Measurements from ENCODE around the gene HLA-DQA1. TPM values are rescaled to one million over a fixed set of nuclear protein-coding genes. Genes with fewer than 3 reads are reported as not detected.
A peak's percentile ranks its signal among the peaks of the same experiment; 100 is the strongest.

The HLA-DQA1 gene
- total RNA-seq, 3 donors from 2014 or later (not counting 1 experiment from before 2014, with no cell fraction given): 7.0 to 46.7 (median 39.9) TPM

DNA sequence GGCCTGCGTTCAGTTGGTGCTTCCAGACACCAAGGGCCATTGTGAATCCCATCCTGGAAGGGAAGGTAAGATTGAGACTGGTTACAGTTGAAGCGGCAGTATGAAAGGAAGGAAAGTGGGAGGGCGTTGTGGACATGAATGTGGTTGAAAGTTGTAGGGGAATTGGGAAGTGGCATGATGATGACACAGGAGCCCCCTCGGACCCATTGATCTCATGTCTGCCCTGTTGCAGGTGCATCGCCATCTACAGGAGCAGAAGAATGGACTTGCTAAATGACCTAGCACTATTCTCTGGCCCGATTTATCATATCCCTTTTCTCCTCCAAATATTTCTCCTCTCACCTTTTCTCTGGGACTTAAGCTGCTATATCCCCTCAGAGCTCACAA is 5.5 kb downstream of the HLA-DQA1 start:
- Mint-ChIP-seq H3K4me1 (peaks cover 22 to 35% of the 10 kb centered on the region in 2 donors), H3K9me3 (no peaks in the 10 kb centered on the region), H3K27ac (peak overlapping the region in 1 of 2 donors; percentile 74), H3K27me3 (ENCODE audit: low read depth in 2 of 2) (peaks cover 3 to 12% of the 10 kb centered on the region in 2 donors), H3K36me3 (no peaks in the 10 kb centered on the region), H3K4me3 (no peak overlapping the region)
- Histone ChIP-seq H3K27me3 (ENCODE audit: control insufficient read depth, insufficient read depth, low read length) (no peaks in the 10 kb centered on the region), H3K27ac (ENCODE audit: low read length) (no peak overlapping the region), H3K4me3 (ENCODE audit: low read length) (no peak overlapping the region), H3K9me3 (ENCODE audit: control insufficient read depth, insufficient read depth, low read length) (no peaks in the 10 kb centered on the region), H3K4me1 (ENCODE audit: control insufficient read depth, insufficient read depth, low read length) (peaks cover 4% of the 10 kb centered on the region), H3K36me3 (ENCODE audit: control insufficient read depth, insufficient read depth, low read length) (no peaks in the 10 kb centered on the region)
- ATAC-seq (no peak), DNase-seq (no peak)
- 50% methylated on average over 2 of the region's 6 CpGs for WGBS (ENCODE audit: insufficient coverage)
- intact Hi-C loops (cut with micrococcal nuclease): no loop called here
- TF ChIP-seq, protein P1, sequence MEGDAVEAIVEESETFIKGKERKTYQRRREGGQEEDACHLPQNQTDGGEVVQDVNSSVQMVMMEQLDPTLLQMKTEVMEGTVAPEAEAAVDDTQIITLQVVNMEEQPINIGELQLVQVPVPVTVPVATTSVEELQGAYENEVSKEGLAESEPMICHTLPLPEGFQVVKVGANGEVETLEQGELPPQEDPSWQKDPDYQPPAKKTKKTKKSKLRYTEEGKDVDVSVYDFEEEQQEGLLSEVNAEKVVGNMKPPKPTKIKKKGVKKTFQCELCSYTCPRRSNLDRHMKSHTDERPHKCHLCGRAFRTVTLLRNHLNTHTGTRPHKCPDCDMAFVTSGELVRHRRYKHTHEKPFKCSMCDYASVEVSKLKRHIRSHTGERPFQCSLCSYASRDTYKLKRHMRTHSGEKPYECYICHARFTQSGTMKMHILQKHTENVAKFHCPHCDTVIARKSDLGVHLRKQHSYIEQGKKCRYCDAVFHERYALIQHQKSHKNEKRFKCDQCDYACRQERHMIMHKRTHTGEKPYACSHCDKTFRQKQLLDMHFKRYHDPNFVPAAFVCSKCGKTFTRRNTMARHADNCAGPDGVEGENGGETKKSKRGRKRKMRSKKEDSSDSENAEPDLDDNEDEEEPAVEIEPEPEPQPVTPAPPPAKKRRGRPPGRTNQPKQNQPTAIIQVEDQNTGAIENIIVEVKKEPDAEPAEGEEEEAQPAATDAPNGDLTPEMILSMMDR (IDR thresholded peaks at IDR 0.05): no peak

DNA sequence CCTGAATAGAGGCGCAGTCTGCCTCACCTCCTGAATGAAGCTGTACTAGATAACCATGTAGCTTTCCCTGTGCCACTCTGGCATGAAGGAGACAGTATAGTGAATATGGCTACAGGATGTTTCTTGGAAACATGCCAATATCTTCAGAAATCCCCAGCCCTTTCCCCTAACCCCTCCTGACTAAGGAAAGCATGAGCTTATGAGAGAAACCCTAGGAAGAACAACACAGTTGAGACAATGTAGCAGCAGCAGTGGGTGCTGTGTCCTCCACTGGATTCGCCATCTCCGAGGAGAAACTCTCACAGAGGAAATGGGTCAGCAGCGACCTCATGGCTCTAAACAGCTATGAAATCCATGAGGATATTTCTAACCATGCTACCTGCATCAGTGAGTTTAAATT is 6.7 kb downstream of the HLA-DQA1 start:
- 33% methylated on average over 3 of the region's 4 CpGs for WGBS (ENCODE audit: insufficient coverage)
- peaks cover 12 to 16% of the 10 kb centered on the region in 2 donors for H3K27me3 Mint-ChIP-seq (ENCODE audit: low read depth in 2 of 2)
- H3K36me3 Mint-ChIP-seq: no peaks in the 10 kb centered on the region
- intact Hi-C loops (cut with micrococcal nuclease): no loop called here
- H3K9me3 Mint-ChIP-seq: no peaks in the 10 kb centered on the region
- no peaks in the 10 kb centered on the region for H3K27me3 ChIP-seq (ENCODE audit: control insufficient read depth, insufficient read depth, low read length)
- H3K4me3 ChIP-seq (ENCODE audit: low read length): no peak overlapping the region
- H3K36me3 ChIP-seq (ENCODE audit: control insufficient read depth, insufficient read depth, low read length): no peaks in the 10 kb centered on the region
- no peaks in the 10 kb centered on the region for H3K9me3 ChIP-seq (ENCODE audit: control insufficient read depth, insufficient read depth, low read length)
- no peak for DNase-seq
- H3K4me1 Mint-ChIP-seq: peaks cover 22 to 32% of the 10 kb centered on the region in 2 donors
- no peak overlapping the region for H3K27ac Mint-ChIP-seq
- TF ChIP-seq, protein P1 (IDR thresholded peaks at IDR 0.05): no peak
- ATAC-seq: no peak
- H3K4me3 Mint-ChIP-seq: no peak overlapping the region
- peaks cover 4% of the 10 kb centered on the region for H3K4me1 ChIP-seq (ENCODE audit: control insufficient read depth, insufficient read depth, low read length)
- H3K27ac ChIP-seq (ENCODE audit: low read length): no peak overlapping the region

DNA sequence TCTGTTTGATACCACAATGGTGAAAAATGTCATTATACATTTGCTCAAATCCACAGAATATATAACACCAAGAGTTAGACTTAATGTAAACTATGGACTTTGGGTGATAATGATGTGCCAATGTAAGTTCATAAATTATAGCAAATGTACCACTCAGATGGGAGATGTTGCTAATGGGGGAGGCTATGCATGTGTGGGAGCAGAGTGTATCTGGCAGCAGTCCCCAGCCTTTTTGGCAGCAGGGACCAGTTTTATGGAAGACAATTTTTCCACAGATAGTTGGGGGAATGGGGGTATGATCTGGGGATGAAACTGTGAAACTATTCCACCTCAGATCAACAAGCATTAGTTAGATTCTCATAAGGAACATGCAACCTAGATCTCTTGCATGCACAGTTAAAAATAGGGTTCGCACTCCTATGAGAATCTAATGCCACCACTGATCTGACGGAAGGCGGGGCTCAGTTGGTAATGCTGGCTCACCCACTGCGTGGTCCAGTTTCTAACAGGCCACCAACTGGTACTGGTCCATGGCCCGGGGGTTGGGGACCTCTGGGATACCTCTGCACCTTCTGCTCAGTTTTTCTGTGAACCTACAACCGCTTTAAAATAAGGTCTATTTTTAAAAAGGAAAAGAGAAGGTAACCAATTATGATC is 8.0 kb downstream of the HLA-DQA1 start:
- no peaks in the 10 kb centered on the region for H3K36me3 ChIP-seq (ENCODE audit: control insufficient read depth, insufficient read depth, low read length)
- Mint-ChIP-seq H3K36me3 (no peaks in the 10 kb centered on the region), H3K27me3 (ENCODE audit: low read depth in 2 of 2) (peaks cover 12 to 16% of the 10 kb centered on the region in 2 donors), H3K9me3 (no peaks in the 10 kb centered on the region), H3K4me3 (no peak overlapping the region), H3K27ac (no peak overlapping the region), H3K4me1 (peaks cover 22 to 26% of the 10 kb centered on the region in 2 donors)
- H3K27me3 ChIP-seq (ENCODE audit: control insufficient read depth, insufficient read depth, low read length): no peaks in the 10 kb centered on the region
- TF ChIP-seq, protein P1 (IDR thresholded peaks at IDR 0.05): no peak
- no peaks in the 10 kb centered on the region for H3K9me3 ChIP-seq (ENCODE audit: control insufficient read depth, insufficient read depth, low read length)
- H3K4me3 ChIP-seq (ENCODE audit: low read length): no peak overlapping the region
- peaks cover 4% of the 10 kb centered on the region for H3K4me1 ChIP-seq (ENCODE audit: control insufficient read depth, insufficient read depth, low read length)
- WGBS (ENCODE audit: insufficient coverage): 60% methylated on average over 4 of the region's 6 CpGs
- intact Hi-C loops (cut with micrococcal nuclease): no loop called here
- ATAC-seq (no peak), DNase-seq (no peak)
- no peak overlapping the region for H3K27ac ChIP-seq (ENCODE audit: low read length)
